Nephron progenitor cell (in vitro differentiated cells): ENCODE results near the gene FKRP.
A peak's percentile ranks its signal among the peaks of the same experiment; 100 is the strongest.

Experiments used
- DNase-seq: peaks from one replicate; pipeline ENCODE4 v3.0.0; 2021
- H3K27ac Mint-ChIP-seq: 2 replicates; pipeline ENCODE4 v1.8.0; 2021; ENCODE audit warnings: mild to moderate bottlenecking, moderate library complexity, mixed read lengths
- H3K27me3 Mint-ChIP-seq: 2 replicates; pipeline ENCODE4 v1.8.0; 2021; ENCODE audit warnings: mild to moderate bottlenecking, low read depth, mixed read lengths; ENCODE audit not compliant: poor library complexity
- H3K36me3 Mint-ChIP-seq: 2 replicates; pipeline ENCODE4 v1.8.0; 2021; ENCODE audit warnings: low read depth, mixed read lengths
- H3K4me1 Mint-ChIP-seq: 2 replicates; pipeline ENCODE4 v1.8.0; 2021; ENCODE audit warnings: mixed read lengths
- H3K4me3 Mint-ChIP-seq: 2 replicates; pipeline ENCODE4 v1.8.0; 2021; ENCODE audit warnings: mild to moderate bottlenecking, moderate library complexity, mixed read lengths
- H3K9me3 Mint-ChIP-seq: 2 replicates; pipeline ENCODE4 v1.8.0; 2021; ENCODE audit warnings: mild to moderate bottlenecking, moderate library complexity, mixed read lengths
- CTCF ChIP-seq: fragments of 200-600 bp; sonication (generic); IDR thresholded peaks from 2 replicates; pipeline ENCODE4 v1.5.0; 2021; ENCODE audit warnings: antibody characterized with exemption

The FKRP gene

GRCh38 chr19:46725859-46726393, 19.9 kb upstream of the FKRP start:
- H3K4me1 Mint-ChIP-seq, result peaks cover 17% of the 10 kb centered on the region
- H3K27ac Mint-ChIP-seq, result peak overlapping the region; percentile 89
- peaks cover 42% of the 10 kb centered on the region for H3K36me3 Mint-ChIP-seq
- no peaks in the 10 kb centered on the region for H3K27me3 Mint-ChIP-seq
- no peak for TF ChIP-seq CTCF
- H3K4me3 Mint-ChIP-seq, result no peak overlapping the region
- H3K9me3 Mint-ChIP-seq, result no peaks in the 10 kb centered on the region
- no peak for DNase-seq

- H3K4me3 Mint-ChIP-seq, result no peak overlapping the region
- H3K27me3 Mint-ChIP-seq, result no peaks in the 10 kb centered on the region
- DNase-seq, result no peak
- H3K9me3 Mint-ChIP-seq, result no peaks in the 10 kb centered on the region
- peak overlapping the region; percentile 89 for H3K27ac Mint-ChIP-seq
- peaks cover 20% of the 10 kb centered on the region for H3K4me1 Mint-ChIP-seq
- TF ChIP-seq CTCF, result no peak
- peaks cover 47% of the 10 kb centered on the region for H3K36me3 Mint-ChIP-seq
These were observed 19.3 kb upstream of the FKRP start for GRCh38 chr19:46726551-46726950.

GRCh38 chr19:46726971-46727501, 18.8 kb upstream of the FKRP start:
- Mint-ChIP-seq H3K4me3 (no peak overlapping the region), H3K27me3 (no peaks in the 10 kb centered on the region), H3K27ac (peak overlapping the region; percentile 36), H3K36me3 (peaks cover 49% of the 10 kb centered on the region), H3K4me1 (peaks cover 25% of the 10 kb centered on the region), H3K9me3 (no peaks in the 10 kb centered on the region)
- no peak for DNase-seq
- TF ChIP-seq CTCF, result no peak

GRCh38 chr19:46727757-46728156, 18.1 kb upstream of the FKRP start:
- Mint-ChIP-seq H3K27me3 (no peaks in the 10 kb centered on the region), H3K4me1 (peaks cover 28% of the 10 kb centered on the region), H3K36me3 (peaks cover 45% of the 10 kb centered on the region), H3K4me3 (no peak overlapping the region), H3K27ac (no peak overlapping the region), H3K9me3 (no peaks in the 10 kb centered on the region)
- no peak for DNase-seq
- TF ChIP-seq CTCF, result no peak

GRCh38 chr19:46728208-46728607, 17.6 kb upstream of the FKRP start:
- Mint-ChIP-seq H3K4me1 (peaks cover 28% of the 10 kb centered on the region), H3K9me3 (no peaks in the 10 kb centered on the region), H3K27ac (no peak overlapping the region), H3K4me3 (no peak overlapping the region), H3K27me3 (no peaks in the 10 kb centered on the region), H3K36me3 (peaks cover 47% of the 10 kb centered on the region)
- DNase-seq, result no peak
- TF ChIP-seq CTCF, result no peak

- peak; percentile 89 for TF ChIP-seq CTCF
- Mint-ChIP-seq H3K4me3 (no peak overlapping the region), H3K4me1 (peaks cover 30% of the 10 kb centered on the region)
These were observed 17.0 kb upstream of the FKRP start for GRCh38 chr19:46728693-46729339.

More at GRCh38 chr19:46728693-46729339, 17.0 kb upstream of the FKRP start:
- Mint-ChIP-seq H3K36me3 (peaks cover 51% of the 10 kb centered on the region), H3K27me3 (no peaks in the 10 kb centered on the region), H3K9me3 (no peaks in the 10 kb centered on the region), H3K27ac (peak overlapping the region; percentile 21)
- peak; percentile 84 for DNase-seq
